ENCODE data around the gene CA10.

CA10 gene

DNA sequence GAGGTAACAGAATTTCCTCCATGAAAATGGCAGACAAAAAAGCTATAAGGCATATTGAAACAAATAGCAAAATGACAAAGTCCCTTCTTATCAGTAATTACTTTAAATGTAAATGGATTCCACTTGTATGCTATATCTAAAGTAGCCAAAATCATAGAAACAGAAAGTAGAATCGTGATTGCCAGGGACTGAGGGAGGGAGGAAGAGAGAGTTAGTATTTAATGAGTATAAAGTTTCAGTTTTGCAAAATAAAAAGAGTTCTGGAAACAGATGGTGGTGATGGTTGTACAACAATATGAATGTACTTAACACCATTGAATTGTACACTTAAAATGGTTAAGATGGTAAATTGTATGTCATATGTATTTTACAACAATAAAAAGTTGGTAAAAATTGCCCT lies 407.4 kb downstream of the CA10 start:
- DNase-seq = no peak

DNA sequence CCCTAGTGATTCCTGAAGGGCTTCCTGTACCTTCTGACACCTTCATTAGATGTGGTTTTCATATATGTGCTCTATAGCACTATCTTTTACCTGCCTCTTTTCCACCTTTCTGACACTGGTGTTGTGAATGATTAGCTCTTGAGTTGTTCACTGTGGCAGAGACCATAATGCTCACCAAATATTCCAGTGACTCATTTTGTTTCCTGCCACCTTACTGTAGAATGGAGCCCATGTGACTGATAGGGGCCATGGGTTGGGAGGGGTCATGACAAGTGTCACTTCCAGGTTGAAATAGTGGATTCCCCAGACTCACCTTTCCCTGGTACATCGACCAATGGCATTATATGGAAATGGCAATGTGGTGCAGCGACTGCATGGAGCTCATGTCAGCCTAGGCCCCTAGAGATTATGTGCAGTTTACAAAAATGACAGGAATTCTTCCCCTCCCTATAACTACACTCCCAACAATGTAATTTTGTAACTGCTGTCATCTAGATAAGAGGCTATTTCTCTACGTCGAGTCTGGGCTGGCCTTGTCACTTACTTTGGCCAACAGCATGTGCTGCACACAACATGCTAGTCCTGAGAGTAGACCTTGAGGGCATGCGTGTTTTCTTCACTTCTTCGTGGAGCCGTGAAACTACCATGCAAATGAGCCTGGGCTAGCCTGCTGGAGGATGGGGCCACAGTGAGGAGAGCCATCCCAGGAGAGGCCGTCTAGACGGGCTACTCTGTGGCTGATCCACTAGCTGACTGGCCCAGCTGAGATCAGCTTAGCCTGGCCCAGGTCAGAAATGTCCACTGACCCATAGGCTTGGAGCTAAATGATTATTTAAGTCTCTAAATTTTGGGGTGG lies 409.5 kb downstream of the CA10 start:
- no peak for DNase-seq

- DNase-seq = no peak
Observed at GRCh38 chr17:51746421-51746820, 412.1 kb downstream of the CA10 start.

DNA sequence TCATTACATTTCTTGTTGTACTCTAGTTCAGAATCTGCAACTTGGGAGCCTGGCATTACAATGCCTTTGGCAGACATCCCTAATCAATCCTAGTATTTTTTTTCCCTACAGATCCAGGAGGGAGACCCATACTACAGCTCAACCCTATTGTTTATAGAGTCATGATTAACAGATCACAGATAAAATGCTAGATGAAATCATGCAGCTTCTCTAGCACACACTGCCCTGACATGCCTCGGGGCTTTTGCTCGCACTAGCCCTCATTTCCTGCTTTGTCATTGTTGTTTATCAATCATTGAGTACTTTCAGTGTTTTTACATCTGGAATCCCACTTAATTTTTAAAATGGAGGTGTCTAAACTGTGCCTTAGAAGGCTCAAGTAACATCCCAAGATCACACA lies 412.5 kb downstream of the CA10 start:
- no peak for DNase-seq

- no peak for DNase-seq
Observed at GRCh38 chr17:51743477-51743876, 415.0 kb downstream of the CA10 start.

GRCh38 chr17:51742571-51742970 lies 415.9 kb downstream of the CA10 start:
- DNase-seq = no peak

GRCh38 chr17:51741458-51741857 lies 417.1 kb downstream of the CA10 start:
- no peak for DNase-seq

- DNase-seq = no peak
Observed at GRCh38 chr17:51740531-51740930, 418.0 kb downstream of the CA10 start.

DNA sequence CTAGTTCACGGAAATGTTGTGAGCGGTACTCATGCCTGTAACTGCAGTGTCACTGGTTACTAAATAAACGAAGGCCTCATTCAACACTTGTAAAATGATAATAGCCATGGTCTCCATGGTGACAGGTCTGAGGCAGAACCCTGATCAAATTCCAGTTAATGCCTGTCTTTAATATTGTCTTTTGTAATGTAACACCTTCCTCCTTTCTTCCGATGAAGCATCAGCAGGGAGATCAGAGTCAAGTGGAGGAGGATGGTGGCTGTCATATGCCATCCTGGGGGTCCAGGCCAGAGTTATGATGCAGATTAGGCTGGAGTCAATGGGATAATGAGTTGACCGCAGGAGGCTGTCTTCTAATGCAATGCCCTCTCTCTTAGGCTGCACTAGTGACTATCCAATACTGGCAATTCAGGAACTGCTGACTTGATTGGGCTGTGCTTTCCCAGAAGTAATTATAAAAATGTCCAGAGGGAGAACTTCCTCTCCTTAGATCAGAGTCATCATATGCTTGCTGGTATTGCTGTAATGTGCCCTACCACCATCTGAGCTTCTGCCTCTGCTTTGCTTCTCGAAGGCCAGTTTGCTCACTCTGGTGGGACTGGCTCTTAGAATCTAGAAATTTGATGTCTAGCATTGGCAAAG lies 419.1 kb downstream of the CA10 start:
- DNase-seq = no peak

GRCh38 chr17:51736356-51736755 lies 422.2 kb downstream of the CA10 start:
- no peak for DNase-seq

DNA sequence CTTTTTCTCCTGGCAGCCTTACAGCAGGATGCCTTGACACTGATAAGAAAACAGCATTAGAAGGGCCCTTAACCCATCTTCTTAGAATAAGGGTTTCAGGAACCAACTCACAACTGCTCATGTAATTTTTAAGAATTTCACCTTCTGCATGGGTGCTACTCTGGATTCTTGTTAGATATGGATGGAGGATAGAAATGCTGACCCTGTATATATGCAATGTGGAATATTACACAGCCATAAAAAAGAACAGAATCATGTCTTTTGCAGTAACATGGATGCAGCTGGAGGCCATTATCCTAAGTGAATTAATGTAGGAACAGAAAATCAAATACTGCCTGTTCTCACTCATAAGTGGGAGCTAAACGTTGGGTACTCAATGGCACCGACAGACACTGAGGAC lies 423.5 kb downstream of the CA10 start:
- DNase-seq = no peak

- no peak for DNase-seq
Observed at GRCh38 chr17:51734462-51734861, 424.1 kb downstream of the CA10 start.

DNA sequence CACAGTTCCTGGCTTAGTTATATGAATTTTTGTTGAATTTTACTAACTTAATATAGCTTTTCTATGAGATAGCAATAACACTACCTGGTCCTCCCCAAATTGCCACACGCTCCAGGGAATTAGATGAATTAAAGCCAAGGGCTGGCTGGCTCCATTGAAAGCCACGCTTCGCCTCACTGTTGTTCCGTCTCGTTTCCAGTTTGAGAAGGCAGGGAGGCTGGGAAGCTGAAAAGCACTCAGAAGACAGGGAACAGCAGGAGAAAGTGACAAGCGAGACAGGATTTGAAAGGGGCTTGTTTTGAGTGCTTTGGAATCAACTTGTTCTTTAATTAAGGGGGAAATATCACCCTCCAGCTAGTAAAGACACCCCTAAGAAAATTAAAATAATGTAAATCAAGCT lies 425.3 kb downstream of the CA10 start:
- DNase-seq = no peak

DNA sequence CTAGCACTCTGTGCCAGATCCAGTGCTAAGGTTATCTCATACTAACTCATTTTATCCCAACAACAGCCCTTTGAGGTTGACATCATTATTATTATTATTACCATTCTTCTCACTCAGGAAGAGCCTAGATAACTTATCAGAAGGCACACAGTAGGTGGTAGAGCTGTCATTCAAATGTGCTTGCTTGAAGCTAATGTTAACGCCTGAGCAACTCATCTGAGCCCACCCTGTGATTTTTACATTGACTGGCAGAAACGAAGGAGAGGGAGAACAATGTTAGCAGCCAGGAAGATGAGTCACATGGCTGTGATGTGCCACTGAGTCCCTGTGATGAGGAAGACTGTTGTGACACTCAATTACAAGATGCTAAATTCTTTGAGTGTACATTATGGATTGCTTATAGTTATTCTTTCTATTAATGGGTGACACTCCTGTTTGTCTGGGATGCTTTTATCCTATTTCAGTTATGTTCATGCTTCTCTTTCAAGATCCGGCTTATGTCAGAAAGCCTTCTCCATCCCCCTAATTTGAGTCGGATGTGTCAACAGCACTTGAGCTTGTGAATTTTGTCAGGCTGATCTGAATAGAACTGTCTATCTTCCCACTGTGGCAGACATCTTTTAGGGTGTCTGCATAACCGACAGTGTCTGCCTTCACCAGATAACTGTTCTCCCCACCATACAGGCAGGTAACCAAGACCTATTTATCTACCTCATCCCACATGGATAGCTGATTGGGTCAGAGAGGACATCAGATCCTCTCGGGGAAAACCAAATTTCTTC lies 426.4 kb downstream of the CA10 start:
- DNase-seq = no peak

- no peak for DNase-seq
Observed at GRCh38 chr17:51730303-51731050, 428.0 kb downstream of the CA10 start.

- no peak for DNase-seq
Observed at GRCh38 chr17:51725185-51725584, 433.3 kb downstream of the CA10 start.

DNA sequence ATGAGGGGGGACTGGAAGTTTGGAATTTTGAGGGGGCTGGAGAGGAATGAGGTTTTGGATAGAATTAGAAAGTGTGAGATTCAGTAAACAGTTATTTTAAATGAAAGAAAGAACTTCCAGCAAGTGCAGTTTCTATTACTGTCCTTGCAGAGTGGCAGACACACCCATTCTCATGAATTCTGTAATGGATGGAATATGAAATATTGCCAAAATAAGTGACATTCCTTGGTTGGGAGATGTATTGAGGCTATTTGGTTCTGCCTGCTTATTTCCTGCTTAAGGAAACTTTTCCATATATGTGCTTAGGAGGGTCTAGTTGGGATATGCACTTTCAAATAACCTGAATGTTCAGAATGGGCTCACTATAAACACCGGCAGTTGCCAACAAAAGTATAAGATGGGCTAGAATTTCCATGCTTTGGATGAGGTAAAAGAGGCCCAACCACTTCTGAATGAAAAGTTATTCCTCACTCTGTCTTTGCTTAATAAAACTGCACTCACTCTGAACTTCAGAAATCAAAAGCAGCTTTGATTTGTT lies 434.4 kb downstream of the CA10 start:
- DNase-seq = no peak

DNA sequence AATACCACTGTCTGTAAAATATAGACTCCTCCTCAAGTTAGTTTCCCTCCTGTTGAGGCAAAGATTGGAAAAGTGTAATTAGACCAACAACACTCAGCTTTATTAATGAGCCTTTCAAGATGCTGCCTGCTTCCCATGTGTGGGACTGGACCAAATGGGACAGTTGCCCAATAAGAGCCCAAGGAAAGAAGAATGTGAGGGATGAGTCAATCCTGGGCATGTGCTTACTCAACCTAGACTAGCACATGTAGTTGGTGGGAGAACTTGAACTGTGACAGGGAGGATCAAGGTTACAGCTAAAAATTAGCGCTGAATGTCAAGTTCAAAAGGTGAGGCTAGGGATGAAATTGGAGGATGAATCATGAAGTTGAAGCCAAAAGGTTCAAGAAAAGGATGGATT lies 435.5 kb downstream of the CA10 start:
- DNase-seq = no peak

- DNase-seq = no peak
Observed at GRCh38 chr17:51721730-51722129, 436.8 kb downstream of the CA10 start.

DNA sequence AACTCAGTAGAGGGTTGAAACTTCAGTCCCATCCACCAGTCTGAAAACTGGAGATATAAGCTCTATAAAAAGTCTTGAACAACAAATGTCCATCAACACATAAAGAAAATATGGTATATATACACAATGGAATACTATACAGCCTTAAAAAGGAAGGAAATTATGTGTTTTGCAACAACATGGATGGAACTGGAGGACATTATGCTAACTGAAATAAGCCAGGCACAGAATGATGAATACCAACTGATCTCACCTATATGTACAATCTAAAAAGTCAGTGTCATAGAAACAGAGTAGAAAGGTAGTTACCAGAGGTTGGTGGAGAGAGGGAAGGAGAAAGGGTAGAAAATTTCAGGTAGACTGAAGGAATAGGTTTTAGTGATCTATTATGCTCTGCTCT lies 438.1 kb downstream of the CA10 start:
- DNase-seq = no peak

- no peak for DNase-seq
Observed at GRCh38 chr17:51718983-51719382, 439.5 kb downstream of the CA10 start.

DNA sequence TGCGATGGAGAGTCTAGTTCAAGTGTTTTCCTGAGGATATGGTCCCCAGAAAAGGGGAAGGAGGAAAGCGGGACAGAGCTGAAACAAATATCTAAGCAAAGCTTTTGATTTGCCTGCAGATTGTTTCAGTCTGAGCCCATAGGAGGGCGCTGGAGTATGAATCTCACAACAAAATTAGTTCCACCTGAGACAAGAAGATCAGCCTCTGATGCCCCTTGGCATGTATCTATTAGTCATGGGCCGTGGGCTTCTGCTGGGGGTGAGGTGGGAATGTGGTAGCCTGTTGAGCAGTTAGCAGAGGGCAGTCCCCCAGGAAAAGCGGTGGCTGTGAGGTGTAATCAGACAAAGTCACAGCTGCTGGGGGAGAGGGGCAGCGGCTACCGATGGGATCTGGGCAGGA lies 446.9 kb downstream of the CA10 start:
- DNase-seq = no peak

- DNase-seq = no peak
Observed at GRCh38 chr17:51710634-51710979, 447.9 kb downstream of the CA10 start.
